NB4 (cell line): Measurements from ENCODE around the gene AP3S2.

Source experiments
- CTCF ChIP-seq: IDR thresholded peaks from one replicate; pipeline ENCODE4 v1.5.1; 2012; ENCODE audit warnings: low read depth, low read length
- MYC ChIP-seq: IDR thresholded peaks from 2 replicates; pipeline ENCODE4 v1.6.1; 2011; ENCODE audit warnings: low read depth, low read length
- POLR2A ChIP-seq: IDR thresholded peaks from 2 replicates; pipeline ENCODE4 v1.6.1; 2011; ENCODE audit warnings: mild to moderate bottlenecking; ENCODE audit not compliant: insufficient read length; ENCODE audit errors: extremely low read depth

GRCh38 chr15:89815769-89816168 lies 78.0 kb downstream of the AP3S2 start:
- TF ChIP-seq CTCF (no peak), POLR2A (no peak), MYC (no peak)
